Neuron (in vitro differentiated cells): ENCODE data around the gene JADE1.

Experiments
- H2AFZ ChIP-seq: one replicate; pipeline ENCODE4 v1.6.1; 2013; ENCODE audit warnings: low read depth, mild to moderate bottlenecking, inconsistent platforms, low read length, moderate library complexity
- H3K27me3 ChIP-seq: one replicate; pipeline ENCODE4 v1.6.1; 2013; ENCODE audit warnings: low read length; ENCODE audit not compliant: insufficient read depth
- H3K36me3 ChIP-seq: one replicate; pipeline ENCODE4 v1.6.1; 2013; ENCODE audit warnings: low read length; ENCODE audit not compliant: insufficient read depth
- H3K4me1 ChIP-seq: one replicate; pipeline ENCODE4 v1.6.1; 2013; ENCODE audit warnings: low read length; ENCODE audit not compliant: insufficient read depth
- H3K4me3 ChIP-seq: 2 replicates; pipeline ENCODE4 v1.5.1; 2013; ENCODE audit warnings: mild to moderate bottlenecking, low read length, moderate library complexity
- H3K9me3 ChIP-seq: one replicate; pipeline ENCODE4 v1.6.1; 2013; ENCODE audit warnings: low read length

Gene JADE1

GRCh38 chr4:128818442-128818841, 8.9 kb downstream of the JADE1 start:
- Histone ChIP-seq H3K27me3 (no peaks in the 10 kb centered on the region), H3K36me3 (peaks cover 6% of the 10 kb centered on the region), H2AFZ (no peak overlapping the region), H3K4me3 (no peak overlapping the region), H3K9me3 (peaks cover 3% of the 10 kb centered on the region), H3K4me1 (peaks cover 11% of the 10 kb centered on the region)

GRCh38 chr4:128819082-128819742, 9.7 kb downstream of the JADE1 start:
- H3K4me1 ChIP-seq, result peaks cover 13% of the 10 kb centered on the region
- H2AFZ ChIP-seq, result no peak overlapping the region
- H3K27me3 ChIP-seq, result no peaks in the 10 kb centered on the region
- no peak overlapping the region for H3K4me3 ChIP-seq
- peaks cover 6% of the 10 kb centered on the region for H3K36me3 ChIP-seq
- peaks cover 3% of the 10 kb centered on the region for H3K9me3 ChIP-seq

DNA sequence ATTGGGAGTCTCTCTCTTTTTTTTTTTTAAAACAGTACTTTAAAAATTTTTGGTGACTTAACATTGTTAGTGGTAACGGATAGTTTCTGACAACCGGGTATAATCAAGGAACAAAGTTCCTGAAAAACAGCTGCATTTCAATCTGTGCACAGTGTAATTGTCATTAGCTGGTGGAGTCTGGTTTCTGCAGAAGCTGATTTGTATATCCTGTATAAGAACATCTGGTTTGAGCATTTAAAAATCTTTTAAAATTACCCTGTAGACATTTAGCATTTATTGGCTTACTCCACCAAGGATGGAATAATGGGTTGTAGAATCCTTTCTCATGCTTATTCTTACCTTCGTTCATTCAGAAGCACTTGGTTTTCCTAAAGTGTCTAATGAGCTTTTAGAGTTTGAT, 11.2 kb downstream of the JADE1 start:
- Histone ChIP-seq H3K4me3 (no peak overlapping the region), H3K27me3 (no peaks in the 10 kb centered on the region), H3K4me1 (peaks cover 13% of the 10 kb centered on the region)

GRCh38 chr4:128821151-128821550, 11.7 kb downstream of the JADE1 start:
- Histone ChIP-seq H2AFZ (no peak overlapping the region), H3K27me3 (no peaks in the 10 kb centered on the region), H3K36me3 (peaks cover 4% of the 10 kb centered on the region), H3K4me1 (peaks cover 13% of the 10 kb centered on the region), H3K4me3 (no peak overlapping the region), H3K9me3 (peaks cover 3% of the 10 kb centered on the region)

More for the DNA sequence above, 11.2 kb downstream of the JADE1 start:
- peaks cover 6% of the 10 kb centered on the region for H3K36me3 ChIP-seq
- H2AFZ ChIP-seq, result no peak overlapping the region
- H3K9me3 ChIP-seq, result peaks cover 3% of the 10 kb centered on the region

GRCh38 chr4:128823025-128823661, 13.6 kb downstream of the JADE1 start:
- peaks cover 3% of the 10 kb centered on the region for H3K9me3 ChIP-seq
- H3K4me3 ChIP-seq, result no peak overlapping the region
- H3K4me1 ChIP-seq, result peaks cover 13% of the 10 kb centered on the region
- no peaks in the 10 kb centered on the region for H3K36me3 ChIP-seq
- no peak overlapping the region for H2AFZ ChIP-seq
- no peaks in the 10 kb centered on the region for H3K27me3 ChIP-seq

DNA sequence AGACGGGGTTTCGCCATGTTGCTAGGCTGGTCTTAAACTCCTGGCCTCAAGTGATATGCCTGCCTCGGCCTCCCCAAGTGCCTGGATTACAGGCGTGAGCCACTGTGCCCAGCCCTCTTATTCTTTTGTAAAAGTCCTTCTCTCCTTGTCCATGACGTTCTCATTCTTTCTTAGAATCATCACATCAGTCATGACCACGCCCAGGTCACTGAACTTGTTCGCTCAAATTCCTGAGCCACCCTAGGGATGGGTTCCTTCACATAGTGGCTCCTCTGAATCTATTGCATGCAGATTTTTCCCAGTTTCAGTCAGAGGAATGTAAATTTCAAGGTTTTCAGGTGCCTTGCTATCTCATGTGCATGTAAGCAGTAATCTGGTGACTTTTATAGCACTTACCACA, 15.7 kb downstream of the JADE1 start:
- Histone ChIP-seq H3K9me3 (no peaks in the 10 kb centered on the region), H3K4me3 (no peak overlapping the region), H2AFZ (no peak overlapping the region), H3K27me3 (no peaks in the 10 kb centered on the region), H3K4me1 (peaks cover 13% of the 10 kb centered on the region), H3K36me3 (no peaks in the 10 kb centered on the region)

- H3K4me1 ChIP-seq, result peaks cover 30% of the 10 kb centered on the region
- H3K4me3 ChIP-seq, result no peak overlapping the region
- H3K9me3 ChIP-seq, result no peaks in the 10 kb centered on the region
- no peaks in the 10 kb centered on the region for H3K36me3 ChIP-seq
- no peak overlapping the region for H2AFZ ChIP-seq
- no peaks in the 10 kb centered on the region for H3K27me3 ChIP-seq
Measured at GRCh38 chr4:128827296-128827695, 17.8 kb downstream of the JADE1 start.

- no peak overlapping the region for H3K4me3 ChIP-seq
- no peak overlapping the region for H2AFZ ChIP-seq
- peaks cover 17% of the 10 kb centered on the region for H3K4me1 ChIP-seq
- no peaks in the 10 kb centered on the region for H3K27me3 ChIP-seq
- H3K9me3 ChIP-seq, result no peaks in the 10 kb centered on the region
- peaks cover 30% of the 10 kb centered on the region for H3K36me3 ChIP-seq
Measured at GRCh38 chr4:128830906-128831503, 21.5 kb downstream of the JADE1 start.

GRCh38 chr4:128831531-128832242, 22.2 kb downstream of the JADE1 start:
- Histone ChIP-seq H3K4me3 (no peak overlapping the region), H3K36me3 (peaks cover 33% of the 10 kb centered on the region), H3K27me3 (no peaks in the 10 kb centered on the region), H3K9me3 (no peaks in the 10 kb centered on the region), H3K4me1 (peaks cover 17% of the 10 kb centered on the region), H2AFZ (no peak overlapping the region)

GRCh38 chr4:128832243-128832625, 22.7 kb downstream of the JADE1 start:
- Histone ChIP-seq H3K4me1 (peaks cover 17% of the 10 kb centered on the region), H3K36me3 (peaks cover 39% of the 10 kb centered on the region), H3K4me3 (no peak overlapping the region)

DNA sequence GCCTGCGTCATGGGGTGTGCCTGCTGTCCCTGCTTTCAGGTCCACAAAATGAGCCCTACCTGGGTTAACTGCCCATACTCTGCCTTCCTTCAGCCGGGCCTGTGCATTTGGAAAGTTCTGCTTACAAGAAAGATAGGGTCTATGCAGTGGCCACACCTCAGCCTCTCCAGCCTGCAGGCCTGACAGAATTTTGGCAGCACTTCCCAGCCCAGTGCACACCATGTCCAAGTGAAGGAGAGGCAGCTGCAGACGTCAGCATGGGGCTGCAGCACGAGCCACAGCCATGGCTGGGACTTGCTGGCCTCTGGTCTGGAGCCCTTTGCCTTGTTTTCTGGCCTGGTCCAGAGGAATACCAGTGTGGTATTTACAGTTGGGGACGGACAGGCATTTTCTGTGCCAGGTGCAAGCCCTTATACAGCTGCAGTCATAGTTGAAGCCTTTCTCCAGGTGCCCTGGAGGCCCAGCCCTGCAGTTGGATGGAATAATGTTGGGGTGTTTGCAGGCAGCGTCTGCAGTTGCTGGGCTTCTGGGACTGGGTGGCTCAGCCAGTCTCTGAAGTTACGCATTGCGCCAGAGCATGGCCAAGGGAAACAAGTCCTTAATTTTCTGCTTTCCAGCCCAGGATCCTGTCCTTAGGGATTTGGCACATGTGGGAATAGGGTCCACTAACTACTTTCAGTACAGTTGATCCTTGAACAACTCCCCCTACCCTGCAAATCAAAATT, 26.2 kb downstream of the JADE1 start:
- Histone ChIP-seq H3K4me3 (no peak overlapping the region), H2AFZ (no peak overlapping the region), H3K4me1 (peaks cover 15% of the 10 kb centered on the region), H3K27me3 (no peaks in the 10 kb centered on the region), H3K36me3 (peaks cover 44% of the 10 kb centered on the region), H3K9me3 (no peaks in the 10 kb centered on the region)

More at GRCh38 chr4:128832243-128832625, 22.7 kb downstream of the JADE1 start:
- Histone ChIP-seq H2AFZ (no peak overlapping the region), H3K9me3 (no peaks in the 10 kb centered on the region), H3K27me3 (no peaks in the 10 kb centered on the region)

GRCh38 chr4:128837198-128837597, 27.7 kb downstream of the JADE1 start:
- peaks cover 49% of the 10 kb centered on the region for H3K36me3 ChIP-seq
- no peaks in the 10 kb centered on the region for H3K4me1 ChIP-seq
- no peaks in the 10 kb centered on the region for H3K27me3 ChIP-seq
- H3K9me3 ChIP-seq, result no peaks in the 10 kb centered on the region
- no peak overlapping the region for H2AFZ ChIP-seq
- H3K4me3 ChIP-seq, result no peak overlapping the region
